Ishikawa (cell line): ENCODE results near the gene HLTF.

Experiments
- CEBPB ChIP-seq: IDR thresholded peaks from 2 replicates; pipeline ENCODE4 v1.6.1; 2012
- CREB1 ChIP-seq: IDR thresholded peaks from 2 replicates; pipeline ENCODE4 v1.6.1; 2012; ENCODE audit warnings: low read depth
- EGR1 ChIP-seq: IDR thresholded peaks from 2 replicates; pipeline ENCODE4 v1.6.1; 2012
- EP300 ChIP-seq: IDR thresholded peaks from 2 replicates; pipeline ENCODE4 v1.6.1; 2012; ENCODE audit warnings: borderline replicate concordance
- FOXM1 ChIP-seq: IDR thresholded peaks from 2 replicates; pipeline ENCODE4 v1.6.1; 2012; ENCODE audit warnings: low read depth, borderline replicate concordance
- NFIC ChIP-seq: IDR thresholded peaks from 2 replicates; pipeline ENCODE4 v1.6.1; 2012
- RAD21 ChIP-seq: IDR thresholded peaks from 2 replicates; pipeline ENCODE4 v1.6.1; 2012; ENCODE audit warnings: low read depth
- TAF1 ChIP-seq: IDR thresholded peaks from 2 replicates; pipeline ENCODE4 v1.6.1; 2012; ENCODE audit warnings: low read depth, mild to moderate bottlenecking
- TCF12 ChIP-seq: IDR thresholded peaks from 2 replicates; pipeline ENCODE4 v1.6.1; 2012; ENCODE audit warnings: low read depth
- TEAD4 ChIP-seq: IDR thresholded peaks from 2 replicates; pipeline ENCODE4 v1.6.1; 2012
- YY1 ChIP-seq: IDR thresholded peaks from 2 replicates; pipeline ENCODE4 v1.6.1; 2012; ENCODE audit warnings: low read depth
- ZBTB7A ChIP-seq: IDR thresholded peaks from 2 replicates; pipeline ENCODE4 v1.6.1; 2012; ENCODE audit warnings: low read depth
- TF ChIP-seq, protein P1 (sequence below): IDR thresholded peaks from 2 replicates; pipeline ENCODE4 v1.6.1; 2012
- TF ChIP-seq, protein P2 (sequence below): IDR thresholded peaks from 2 replicates; pipeline ENCODE4 v1.6.1; 2012; ENCODE audit warnings: low read depth, mild to moderate bottlenecking
- TF ChIP-seq, protein P3 (sequence below): IDR thresholded peaks from 2 replicates; pipeline ENCODE4 v1.6.1; 2012

The HLTF gene

DNA sequence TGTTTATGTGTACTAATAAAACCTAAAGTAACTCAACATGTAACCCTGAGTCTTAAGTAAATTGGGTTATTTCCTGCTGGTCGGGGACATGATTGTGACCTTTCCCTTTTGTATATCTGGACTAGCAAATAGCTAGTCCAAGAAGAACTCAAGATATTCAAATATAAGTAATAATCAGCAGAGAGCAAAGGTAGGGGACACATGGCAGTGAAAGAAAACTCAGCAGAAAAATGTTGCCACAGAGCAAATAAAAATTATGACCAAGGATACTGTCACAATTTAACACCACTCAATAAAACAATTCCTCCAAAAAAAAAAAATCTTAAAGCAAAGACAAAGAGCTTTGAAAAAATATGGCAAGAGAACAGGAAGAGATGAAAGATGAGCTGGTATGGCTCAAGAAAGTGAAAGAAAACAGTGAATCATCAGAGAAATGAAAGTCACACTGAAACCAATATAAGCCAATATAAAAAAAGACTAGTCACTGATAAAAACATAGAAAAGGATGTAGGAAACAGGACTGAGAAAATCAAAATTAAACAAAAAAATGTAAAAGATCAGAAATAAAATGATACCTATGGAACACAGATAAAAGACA, 43.4 kb downstream of the HLTF start:
- TF ChIP-seq TEAD4, result no peak
- TF ChIP-seq CEBPB, result no peak
- TF ChIP-seq FOXM1, result no peak
- TF ChIP-seq TAF1, result no peak
- TF ChIP-seq, protein P1, sequence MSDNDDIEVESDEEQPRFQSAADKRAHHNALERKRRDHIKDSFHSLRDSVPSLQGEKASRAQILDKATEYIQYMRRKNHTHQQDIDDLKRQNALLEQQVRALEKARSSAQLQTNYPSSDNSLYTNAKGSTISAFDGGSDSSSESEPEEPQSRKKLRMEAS, result no peak
- TF ChIP-seq YY1, result no peak
- no peak for TF ChIP-seq TCF12
- TF ChIP-seq EP300, result no peak
- no peak for TF ChIP-seq RAD21
- no peak for TF ChIP-seq CREB1
- no peak for TF ChIP-seq EGR1
- TF ChIP-seq, protein P2, sequence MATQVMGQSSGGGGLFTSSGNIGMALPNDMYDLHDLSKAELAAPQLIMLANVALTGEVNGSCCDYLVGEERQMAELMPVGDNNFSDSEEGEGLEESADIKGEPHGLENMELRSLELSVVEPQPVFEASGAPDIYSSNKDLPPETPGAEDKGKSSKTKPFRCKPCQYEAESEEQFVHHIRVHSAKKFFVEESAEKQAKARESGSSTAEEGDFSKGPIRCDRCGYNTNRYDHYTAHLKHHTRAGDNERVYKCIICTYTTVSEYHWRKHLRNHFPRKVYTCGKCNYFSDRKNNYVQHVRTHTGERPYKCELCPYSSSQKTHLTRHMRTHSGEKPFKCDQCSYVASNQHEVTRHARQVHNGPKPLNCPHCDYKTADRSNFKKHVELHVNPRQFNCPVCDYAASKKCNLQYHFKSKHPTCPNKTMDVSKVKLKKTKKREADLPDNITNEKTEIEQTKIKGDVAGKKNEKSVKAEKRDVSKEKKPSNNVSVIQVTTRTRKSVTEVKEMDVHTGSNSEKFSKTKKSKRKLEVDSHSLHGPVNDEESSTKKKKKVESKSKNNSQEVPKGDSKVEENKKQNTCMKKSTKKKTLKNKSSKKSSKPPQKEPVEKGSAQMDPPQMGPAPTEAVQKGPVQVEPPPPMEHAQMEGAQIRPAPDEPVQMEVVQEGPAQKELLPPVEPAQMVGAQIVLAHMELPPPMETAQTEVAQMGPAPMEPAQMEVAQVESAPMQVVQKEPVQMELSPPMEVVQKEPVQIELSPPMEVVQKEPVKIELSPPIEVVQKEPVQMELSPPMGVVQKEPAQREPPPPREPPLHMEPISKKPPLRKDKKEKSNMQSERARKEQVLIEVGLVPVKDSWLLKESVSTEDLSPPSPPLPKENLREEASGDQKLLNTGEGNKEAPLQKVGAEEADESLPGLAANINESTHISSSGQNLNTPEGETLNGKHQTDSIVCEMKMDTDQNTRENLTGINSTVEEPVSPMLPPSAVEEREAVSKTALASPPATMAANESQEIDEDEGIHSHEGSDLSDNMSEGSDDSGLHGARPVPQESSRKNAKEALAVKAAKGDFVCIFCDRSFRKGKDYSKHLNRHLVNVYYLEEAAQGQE, result no peak
- TF ChIP-seq ZBTB7A, result no peak
- no peak for TF ChIP-seq NFIC

DNA sequence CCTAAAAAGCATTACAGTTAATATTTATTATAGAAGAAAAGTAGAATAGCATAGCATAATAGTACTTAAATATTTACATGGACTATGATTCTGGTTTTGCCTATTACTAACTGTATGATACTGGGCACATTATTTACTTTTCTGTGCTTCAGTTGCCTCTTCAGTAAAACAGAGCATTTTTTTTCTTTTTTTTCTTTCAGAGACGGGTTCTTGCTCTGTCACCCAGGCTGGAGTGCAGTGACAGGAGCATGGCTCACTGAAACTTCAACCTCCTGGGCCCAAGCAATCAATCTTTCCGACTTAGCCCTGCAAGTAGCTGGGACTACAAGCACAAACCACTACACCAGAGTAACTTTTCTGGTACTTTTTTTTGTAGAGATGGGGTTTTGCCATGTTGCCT, 48.0 kb downstream of the HLTF start:
- no peak for TF ChIP-seq RAD21
- no peak for TF ChIP-seq TEAD4
- TF ChIP-seq, protein P1, result no peak
- TF ChIP-seq, protein P3, sequence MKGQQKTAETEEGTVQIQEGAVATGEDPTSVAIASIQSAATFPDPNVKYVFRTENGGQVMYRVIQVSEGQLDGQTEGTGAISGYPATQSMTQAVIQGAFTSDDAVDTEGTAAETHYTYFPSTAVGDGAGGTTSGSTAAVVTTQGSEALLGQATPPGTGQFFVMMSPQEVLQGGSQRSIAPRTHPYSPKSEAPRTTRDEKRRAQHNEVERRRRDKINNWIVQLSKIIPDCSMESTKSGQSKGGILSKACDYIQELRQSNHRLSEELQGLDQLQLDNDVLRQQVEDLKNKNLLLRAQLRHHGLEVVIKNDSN, result no peak
- no peak for TF ChIP-seq TAF1
- TF ChIP-seq EGR1, result no peak
- no peak for TF ChIP-seq YY1
- TF ChIP-seq NFIC, result no peak
- TF ChIP-seq FOXM1, result no peak

DNA sequence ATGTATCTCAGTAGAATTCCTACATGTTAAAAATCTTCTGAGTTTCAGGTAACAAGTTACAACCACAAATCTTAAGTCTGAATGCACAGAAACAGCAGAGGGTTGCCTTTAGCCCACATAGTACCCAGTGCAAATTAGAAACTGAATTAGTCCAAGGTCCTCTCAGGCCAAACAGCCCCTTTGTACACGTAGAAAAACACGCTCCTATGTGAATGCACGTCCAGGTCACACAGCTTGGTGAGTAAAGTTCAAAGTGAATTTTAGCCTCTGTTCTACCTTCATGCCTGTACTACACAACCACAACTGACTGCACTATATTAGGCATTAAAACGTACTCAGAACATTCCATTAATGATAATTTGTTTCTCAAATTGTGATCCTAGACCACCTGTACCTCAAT, 48.6 kb downstream of the HLTF start:
- TF ChIP-seq, protein P3, result no peak
- TF ChIP-seq NFIC (no peak), EP300 (no peak), TCF12 (no peak), EGR1 (no peak), CEBPB (no peak), CREB1 (no peak), TEAD4 (no peak), RAD21 (no peak), TAF1 (no peak), YY1 (no peak), ZBTB7A (no peak), FOXM1 (no peak)
- TF ChIP-seq, protein P1, result no peak
- TF ChIP-seq, protein P2, result no peak

DNA sequence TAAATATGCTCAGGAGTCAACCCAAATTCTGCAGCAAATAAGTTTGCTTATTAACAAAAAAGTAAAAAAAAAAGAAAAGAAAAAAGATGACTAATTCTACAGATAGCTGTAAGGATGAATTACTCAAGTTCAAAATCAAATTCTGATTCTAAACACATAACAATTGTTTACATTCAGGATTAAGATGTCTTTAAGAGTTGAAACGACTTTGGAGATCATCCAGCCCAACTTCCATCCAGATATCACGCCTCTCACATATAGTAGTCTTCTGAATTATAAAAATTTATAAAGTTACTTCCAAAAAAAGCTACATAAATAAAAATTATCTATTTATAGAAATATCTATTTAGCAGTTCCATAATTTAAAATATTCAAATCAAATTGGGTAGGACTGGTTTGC, 55.2 kb downstream of the HLTF start:
- TF ChIP-seq, protein P1, result no peak
- TF ChIP-seq TEAD4, result no peak
- no peak for TF ChIP-seq EP300
- TF ChIP-seq, protein P2, result no peak
- TF ChIP-seq EGR1, result no peak
- no peak for TF ChIP-seq YY1
- TF ChIP-seq, protein P3, result no peak
- TF ChIP-seq CREB1, result no peak
- no peak for TF ChIP-seq RAD21
- no peak for TF ChIP-seq CEBPB
- no peak for TF ChIP-seq NFIC
- no peak for TF ChIP-seq ZBTB7A
- no peak for TF ChIP-seq TCF12
- no peak for TF ChIP-seq FOXM1
- TF ChIP-seq TAF1, result no peak
